ENCODE results near the gene SALL4.
"Not testable (repeated sequence)": the region's sequence is repeated elsewhere in the genome, so short reads cannot be mapped to it uniquely, and the experiment has no call there.

The SALL4 gene

DNA sequence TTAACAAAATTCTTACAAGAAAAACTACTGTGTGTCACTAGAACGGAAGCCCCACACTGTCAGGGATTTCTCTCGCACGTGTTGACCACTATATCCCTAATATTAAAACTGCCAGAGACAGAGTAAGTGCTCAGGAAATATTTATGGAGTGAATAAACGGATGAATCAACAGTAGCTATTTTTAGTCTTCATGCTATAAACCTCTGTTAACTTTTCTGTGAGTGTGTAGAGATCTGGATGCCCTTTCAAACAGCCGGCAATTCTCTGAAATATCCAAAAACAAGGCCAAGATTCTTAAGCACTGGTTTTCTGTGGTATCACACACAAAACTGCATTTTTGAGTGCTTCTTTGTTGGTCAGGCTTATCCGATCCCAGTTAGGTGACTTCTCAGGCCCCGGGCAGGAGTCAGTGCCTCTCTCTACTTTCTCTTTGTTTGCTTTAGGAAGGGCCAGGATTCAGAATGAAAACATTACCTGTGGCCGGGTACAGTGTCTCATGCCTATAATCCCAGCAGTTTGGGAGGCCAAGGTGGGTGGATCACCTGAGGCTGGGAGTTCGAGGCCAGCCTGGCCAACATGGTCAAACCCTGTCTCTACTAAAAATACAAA lies 49.9 kb downstream of the SALL4 start:
- Histone ChIP-seq H3K9me3 (ENCODE audit: insufficient read depth, low read length) (no peaks in the 10 kb centered on the region), H3K9ac (ENCODE audit: insufficient read length, low read depth) (no peak overlapping the region), H3K36me3 (ENCODE audit: insufficient read depth, insufficient read length, low read length) (no peaks in the 10 kb centered on the region), H3K4me1 (ENCODE audit: insufficient read depth, insufficient read length) (peaks cover 2% of the 10 kb centered on the region), H3K27me3 (ENCODE audit: insufficient read depth, insufficient read length) (no peaks in the 10 kb centered on the region), H3K4me3 (ENCODE audit: insufficient read length, low read depth) (no peak overlapping the region)
- TF ChIP-seq ZNF274 (IDR thresholded peaks at IDR 0.05; ENCODE audit: low read depth, low read length) (no peak), SUZ12 (IDR thresholded peaks at IDR 0.05; ENCODE audit: extremely low read depth, insufficient read depth, insufficient read length) (no peak), YY1 (IDR thresholded peaks at IDR 0.05; ENCODE audit: insufficient read depth, insufficient read length) (no peak)
- DNase-seq (ENCODE audit: low read depth, low spot score): no peak

- no peak for DNase-seq (ENCODE audit: low read depth, low spot score)
- Histone ChIP-seq H3K27me3 (ENCODE audit: insufficient read depth, insufficient read length) (no peaks in the 10 kb centered on the region), H3K9me3 (ENCODE audit: insufficient read depth, low read length) (no peaks in the 10 kb centered on the region), H3K4me1 (ENCODE audit: insufficient read depth, insufficient read length) (peaks cover 2% of the 10 kb centered on the region), H3K4me3 (ENCODE audit: insufficient read length, low read depth) (no peak overlapping the region), H3K36me3 (ENCODE audit: insufficient read depth, insufficient read length, low read length) (no peaks in the 10 kb centered on the region), H3K9ac (ENCODE audit: insufficient read length, low read depth) (no peak overlapping the region)
- TF ChIP-seq YY1 (IDR thresholded peaks at IDR 0.05; ENCODE audit: insufficient read depth, insufficient read length): no peak
- TF ChIP-seq SUZ12 (IDR thresholded peaks at IDR 0.05; ENCODE audit: extremely low read depth, insufficient read depth, insufficient read length): no peak
- no peak for TF ChIP-seq ZNF274 (IDR thresholded peaks at IDR 0.05; ENCODE audit: low read depth, low read length)
Observed at GRCh38 chr20:51750770-51751388, 51.4 kb downstream of the SALL4 start.

DNA sequence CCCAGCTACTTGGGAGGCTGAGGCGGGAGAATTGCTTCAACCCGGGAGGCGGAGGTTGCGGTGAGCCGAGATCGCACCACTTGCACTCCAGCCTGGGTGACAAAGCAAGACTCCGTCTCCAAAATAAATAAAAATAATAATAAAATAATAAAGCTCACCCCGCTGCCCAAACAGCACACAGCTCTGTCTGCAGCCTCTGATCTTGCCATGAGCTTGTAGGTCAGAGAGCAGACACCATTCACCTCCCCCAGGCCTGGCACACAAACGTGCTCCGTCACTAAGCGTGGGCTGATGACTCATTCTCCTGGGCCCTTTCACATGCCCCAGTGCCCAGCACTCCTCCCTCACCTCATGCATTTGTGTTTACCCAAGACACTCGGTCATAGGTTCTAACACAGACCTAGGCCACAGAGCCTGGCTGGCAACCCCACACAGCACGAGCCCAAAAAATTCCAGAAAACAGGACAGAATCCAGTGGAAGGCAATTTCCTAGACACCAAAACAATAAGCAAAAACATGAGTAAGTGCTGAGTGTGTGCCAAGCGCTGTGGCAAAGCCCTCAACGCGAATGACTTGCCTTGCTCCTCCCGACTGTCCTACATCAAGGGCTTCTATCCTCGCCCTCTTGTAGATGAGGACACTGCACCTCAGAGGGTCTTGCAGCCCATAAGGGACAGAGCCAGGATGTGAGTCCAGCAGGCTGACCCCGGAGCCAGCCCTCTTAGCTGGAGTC lies 52.1 kb downstream of the SALL4 start:
- DNase-seq (ENCODE audit: low read depth, low spot score): no peak
- Histone ChIP-seq H3K4me1 (ENCODE audit: insufficient read depth, insufficient read length) (peaks cover 2% of the 10 kb centered on the region), H3K9ac (ENCODE audit: insufficient read length, low read depth) (no peak overlapping the region), H3K36me3 (ENCODE audit: insufficient read depth, insufficient read length, low read length) (no peaks in the 10 kb centered on the region), H3K4me3 (ENCODE audit: insufficient read length, low read depth) (no peak overlapping the region), H3K27me3 (ENCODE audit: insufficient read depth, insufficient read length) (no peaks in the 10 kb centered on the region), H3K9me3 (ENCODE audit: insufficient read depth, low read length) (no peaks in the 10 kb centered on the region)
- TF ChIP-seq SUZ12 (IDR thresholded peaks at IDR 0.05; ENCODE audit: extremely low read depth, insufficient read depth, insufficient read length): no peak
- TF ChIP-seq ZNF274 (IDR thresholded peaks at IDR 0.05; ENCODE audit: low read depth, low read length): no peak
- no peak for TF ChIP-seq YY1 (IDR thresholded peaks at IDR 0.05; ENCODE audit: insufficient read depth, insufficient read length)

- TF ChIP-seq ZNF274 (IDR thresholded peaks at IDR 0.05; ENCODE audit: low read depth, low read length) (no peak), SUZ12 (IDR thresholded peaks at IDR 0.05; ENCODE audit: extremely low read depth, insufficient read depth, insufficient read length) (no peak), YY1 (IDR thresholded peaks at IDR 0.05; ENCODE audit: insufficient read depth, insufficient read length) (no peak)
- no peaks in the 10 kb centered on the region for H3K36me3 ChIP-seq (ENCODE audit: insufficient read depth, insufficient read length, low read length)
- no peaks in the 10 kb centered on the region for H3K27me3 ChIP-seq (ENCODE audit: insufficient read depth, insufficient read length)
- no peak overlapping the region for H3K9ac ChIP-seq (ENCODE audit: insufficient read length, low read depth)
- H3K9me3 ChIP-seq (ENCODE audit: insufficient read depth, low read length): no peaks in the 10 kb centered on the region
- peaks cover 2% of the 10 kb centered on the region for H3K4me1 ChIP-seq (ENCODE audit: insufficient read depth, insufficient read length)
- H3K4me3 ChIP-seq (ENCODE audit: insufficient read length, low read depth): no peak overlapping the region
- DNase-seq (ENCODE audit: low read depth, low spot score): no peak
Observed at GRCh38 chr20:51749674-51750036, 52.7 kb downstream of the SALL4 start.

DNA sequence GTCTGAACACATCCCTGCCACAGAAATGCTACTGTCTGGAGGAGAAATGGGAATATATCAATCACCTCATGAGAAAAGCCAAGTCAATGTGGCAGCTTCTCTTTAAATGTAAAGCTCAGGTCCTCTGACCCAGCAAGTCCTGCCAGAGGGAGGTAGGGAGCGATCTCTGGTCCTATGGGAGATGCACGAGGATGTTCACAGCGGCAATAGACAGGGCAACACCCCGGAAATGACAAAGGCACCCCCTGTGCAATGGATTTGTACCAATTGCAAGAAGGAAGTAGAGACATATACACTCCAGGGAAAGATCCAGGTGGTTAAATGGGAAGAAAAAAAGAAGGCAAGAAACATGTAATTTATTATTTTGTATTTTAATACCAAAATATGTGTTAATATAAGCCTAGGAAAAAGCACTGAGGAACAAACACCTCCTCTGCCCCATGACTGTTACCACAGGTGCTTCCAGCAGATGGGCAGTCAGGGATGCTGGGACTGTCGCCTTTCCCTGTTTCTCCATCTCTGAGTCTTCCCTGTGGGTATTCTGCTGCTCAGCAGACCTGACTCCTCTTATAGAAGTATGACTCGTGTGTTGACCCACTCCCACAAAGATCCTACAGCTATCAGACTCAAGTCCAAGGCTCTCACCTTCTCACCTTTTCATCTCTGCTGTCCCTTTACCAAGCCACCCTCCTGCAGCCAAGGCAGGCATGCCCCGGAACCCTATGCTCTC lies 55.0 kb downstream of the SALL4 start:
- no peaks in the 10 kb centered on the region for H3K36me3 ChIP-seq (ENCODE audit: insufficient read depth, insufficient read length, low read length)
- no peak overlapping the region for H3K9ac ChIP-seq (ENCODE audit: insufficient read length, low read depth)
- no peak overlapping the region for H3K4me3 ChIP-seq (ENCODE audit: insufficient read length, low read depth)
- no peaks in the 10 kb centered on the region for H3K27me3 ChIP-seq (ENCODE audit: insufficient read depth, insufficient read length)
- no peaks in the 10 kb centered on the region for H3K9me3 ChIP-seq (ENCODE audit: insufficient read depth, low read length)
- DNase-seq (ENCODE audit: low read depth, low spot score): no peak
- TF ChIP-seq ZNF274 (IDR thresholded peaks at IDR 0.05; ENCODE audit: low read depth, low read length) (no peak), YY1 (IDR thresholded peaks at IDR 0.05; ENCODE audit: insufficient read depth, insufficient read length) (no peak), SUZ12 (IDR thresholded peaks at IDR 0.05; ENCODE audit: extremely low read depth, insufficient read depth, insufficient read length) (no peak)
- peaks cover 7% of the 10 kb centered on the region for H3K4me1 ChIP-seq (ENCODE audit: insufficient read depth, insufficient read length)

DNA sequence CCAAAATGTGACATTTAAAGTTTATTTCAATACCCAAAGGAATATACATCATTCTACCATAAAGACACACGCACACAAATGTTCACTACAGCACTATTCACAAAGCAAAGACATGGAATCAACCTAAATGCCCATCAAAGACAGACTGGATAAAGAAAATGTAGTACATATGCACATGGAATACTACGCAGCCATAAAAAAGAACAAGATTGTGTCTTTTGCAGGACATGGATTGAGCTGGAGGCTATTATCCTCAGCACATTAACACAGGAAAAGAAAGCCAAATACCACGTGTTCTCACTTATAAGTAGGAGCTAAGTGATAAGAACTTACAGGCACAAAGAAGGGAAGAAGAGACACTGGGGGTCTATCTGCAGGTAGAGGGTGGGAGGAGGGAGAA lies 56.5 kb downstream of the SALL4 start:
- TF ChIP-seq SUZ12 (IDR thresholded peaks at IDR 0.05; ENCODE audit: extremely low read depth, insufficient read depth, insufficient read length) (no peak), ZNF274 (IDR thresholded peaks at IDR 0.05; ENCODE audit: low read depth, low read length) (no peak), YY1 (IDR thresholded peaks at IDR 0.05; ENCODE audit: insufficient read depth, insufficient read length) (no peak)
- H3K9me3 ChIP-seq (ENCODE audit: insufficient read depth, low read length): no peaks in the 10 kb centered on the region
- H3K36me3 ChIP-seq (ENCODE audit: insufficient read depth, insufficient read length, low read length): no peaks in the 10 kb centered on the region
- H3K4me1 ChIP-seq (ENCODE audit: insufficient read depth, insufficient read length): peaks cover 7% of the 10 kb centered on the region
- no peaks in the 10 kb centered on the region for H3K27me3 ChIP-seq (ENCODE audit: insufficient read depth, insufficient read length)
- DNase-seq (ENCODE audit: low read depth, low spot score): no peak
- no peak overlapping the region for H3K4me3 ChIP-seq (ENCODE audit: insufficient read length, low read depth)
- no peak overlapping the region for H3K9ac ChIP-seq (ENCODE audit: insufficient read length, low read depth)

DNA sequence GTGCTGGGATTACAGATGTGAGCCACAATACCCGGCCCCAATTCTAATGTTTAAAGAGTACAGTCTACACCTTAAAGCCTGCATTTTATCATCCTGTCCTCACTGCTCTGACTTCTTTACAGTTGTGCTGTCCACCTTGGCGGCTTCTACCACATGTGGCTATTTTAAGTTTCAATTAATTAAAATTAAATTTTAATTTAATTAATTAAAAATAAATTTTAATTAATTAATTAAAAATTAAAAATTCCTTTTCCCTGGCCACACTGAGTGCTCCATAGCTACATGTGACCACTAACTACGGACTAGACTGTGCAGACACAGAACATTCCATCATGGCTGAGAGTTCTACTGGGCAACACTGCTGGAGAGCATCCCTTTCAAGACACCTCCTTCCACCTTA lies 61.5 kb downstream of the SALL4 start:
- Histone ChIP-seq H3K9me3 (ENCODE audit: insufficient read depth, low read length) (no peaks in the 10 kb centered on the region), H3K27me3 (ENCODE audit: insufficient read depth, insufficient read length) (no peaks in the 10 kb centered on the region), H3K9ac (ENCODE audit: insufficient read length, low read depth) (no peak overlapping the region), H3K4me3 (ENCODE audit: insufficient read length, low read depth) (no peak overlapping the region), H3K4me1 (ENCODE audit: insufficient read depth, insufficient read length) (peaks cover 11% of the 10 kb centered on the region), H3K36me3 (ENCODE audit: insufficient read depth, insufficient read length, low read length) (no peaks in the 10 kb centered on the region)
- TF ChIP-seq YY1 (IDR thresholded peaks at IDR 0.05; ENCODE audit: insufficient read depth, insufficient read length) (no peak), SUZ12 (IDR thresholded peaks at IDR 0.05; ENCODE audit: extremely low read depth, insufficient read depth, insufficient read length) (no peak), ZNF274 (IDR thresholded peaks at IDR 0.05; ENCODE audit: low read depth, low read length) (no peak)
- DNase-seq (ENCODE audit: low read depth, low spot score): no peak

- H3K9ac ChIP-seq (ENCODE audit: insufficient read length, low read depth); H3K36me3 ChIP-seq (ENCODE audit: insufficient read depth, insufficient read length, low read length); DNase-seq (ENCODE audit: low read depth, low spot score); H3K4me3 ChIP-seq (ENCODE audit: insufficient read length, low read depth); H3K27me3 ChIP-seq (ENCODE audit: insufficient read depth, insufficient read length); H3K9me3 ChIP-seq (ENCODE audit: insufficient read depth, low read length): not testable (repeated sequence)
- H3K4me1 ChIP-seq (ENCODE audit: insufficient read depth, insufficient read length): peaks cover 11% of the 10 kb centered on the region
Observed at GRCh38 chr20:51740308-51740707, 62.0 kb downstream of the SALL4 start.

Measured in NT2/D1 (cell line).